CD4-positive, alpha-beta T cell (primary cell): ENCODE measurements around the gene MED8. TPM values are rescaled to one million over a fixed set of nuclear protein-coding genes. Genes with fewer than 3 reads are reported as not detected.
"Not testable (repeated sequence)": the region's sequence is repeated elsewhere in the genome, so short reads cannot be mapped to it uniquely, and the experiment has no call there.

Experiments used
- ATAC-seq: fragments of 200-7000 bp; cut with Tn5 transposase; one replicate; pipeline ENCODE4 v1.10.0; 2022; ENCODE audit warnings: mild to moderate bottlenecking; ENCODE audit not compliant: poor library complexity
- CTCF ChIA-PET: fragments of 350-600 bp; sonication (Branson Sonifier 250); formaldehyde crosslinking; loops from one replicate; lab custom pipeline; 2021; ENCODE audit warnings: antibody characterized with exemption, inconsistent platforms; lab: Charles Lee
- POLR2A ChIA-PET: fragments of 350-600 bp; sonication (Branson Sonifier 250); formaldehyde crosslinking; loops from one replicate; lab custom pipeline; 2021; ENCODE audit warnings: antibody characterized with exemption, inconsistent platforms; lab: Charles Lee
- DNase-seq, 14 experiments: peaks; one replicate each; pipeline ENCODE4 v3.0.0-alpha.2; 2013 to 2020; ENCODE audit warnings: mixed read lengths in 2 of 14
- H3K27ac ChIP-seq, 2 donors: one replicate each; pipeline versions ENCODE4 v1.5.1 to v1.7.0; 2013; ENCODE audit warnings: low read length in 2 of 2, low read depth in 1 of 2, mild to moderate bottlenecking in 1 of 2
- H3K27me3 ChIP-seq, 2 experiments: 1 replicate in 1 of 2; 2 replicates in 1 of 2; pipeline versions ENCODE4 v1.6.1 to v1.7.0; 2013; ENCODE audit warnings: low read length in 2 of 2, control low read depth in 1 of 2, mild to moderate bottlenecking in 1 of 2, moderate library complexity in 1 of 2; ENCODE audit not compliant: insufficient read depth in 2 of 2, control insufficient read depth in 1 of 2
- H3K36me3 ChIP-seq: one replicate; pipeline ENCODE4 v1.6.1; 2013; ENCODE audit warnings: low read length, control low read depth; ENCODE audit not compliant: insufficient read depth
- H3K4me1 ChIP-seq: one replicate; pipeline ENCODE4 v1.6.1; 2013; ENCODE audit warnings: low read length, control low read depth; ENCODE audit not compliant: insufficient read depth
- H3K4me3 ChIP-seq: one replicate; pipeline ENCODE4 v1.5.1; 2013; ENCODE audit warnings: mild to moderate bottlenecking, low read length, moderate library complexity
- H3K9me3 ChIP-seq, 2 experiments: 1 replicate in 1 of 2; 2 replicates in 1 of 2; pipeline versions ENCODE4 v1.6.1 to v1.7.0; 2013; ENCODE audit warnings: low read length in 2 of 2, mild to moderate bottlenecking in 2 of 2, control low read depth in 1 of 2, moderate library complexity in 1 of 2; ENCODE audit not compliant: control insufficient read depth in 1 of 2, insufficient read depth in 1 of 2
- H3K27ac Mint-ChIP-seq: one replicate; pipeline ENCODE4 v1.8.0; 2020; ENCODE audit warnings: mixed read lengths
- H3K27me3 Mint-ChIP-seq: one replicate; pipeline ENCODE4 v1.8.0; 2021; ENCODE audit warnings: mixed read lengths
- H3K36me3 Mint-ChIP-seq: one replicate; pipeline ENCODE4 v1.8.0; 2021; ENCODE audit warnings: low read depth, mixed read lengths
- H3K4me1 Mint-ChIP-seq: one replicate; pipeline ENCODE4 v1.8.0; 2021; ENCODE audit warnings: low read depth, mixed read lengths
- H3K4me3 Mint-ChIP-seq: one replicate; pipeline ENCODE4 v1.8.0; 2020; ENCODE audit warnings: mild to moderate bottlenecking, mixed read lengths
- H3K9me3 Mint-ChIP-seq: one replicate; pipeline ENCODE4 v1.8.0; 2020; ENCODE audit warnings: mixed read lengths
- CTCF ChIP-seq: fragments of 200-600 bp; IDR thresholded peaks from one replicate; pipeline ENCODE4 v1.8.0; 2022; ENCODE audit warnings: antibody characterized with exemption, mild to moderate bottlenecking
- intact Hi-C, 2 experiments: fragments of 100-400 bp; cut with DNase I in 1 of 2; cut with micrococcal nuclease in 1 of 2; formaldehyde crosslinking; loops; one replicate each; pipeline versions ENCODE4 v1.15.1 to v1.9.0; 2023 to 2025; cut with DNase I, micrococcal nuclease
- total RNA-seq, 174 experiments: library from RNA in 2 of 174; stranded (reverse) in 2 of 174; gene quantifications; one replicate each; pipeline ENCODE4 v1.2.3 and lab custom pipeline; 2021 to 2026

Gene MED8
- total RNA-seq, 2 experiments from 2014 or later = 14.8 to 17.6 TPM

GRCh38 chr1:43402089-43402865, 12.7 kb upstream of the MED8 start:
- Mint-ChIP-seq H3K4me3 (no peak overlapping the region), H3K27me3 (no peaks in the 10 kb centered on the region), H3K27ac (no peak overlapping the region), H3K36me3 (peaks cover 61% of the 10 kb centered on the region), H3K4me1 (peaks cover 15% of the 10 kb centered on the region), H3K9me3 (no peaks in the 10 kb centered on the region)
- ChIA-PET CTCF (no interaction called here), POLR2A (no interaction called here)
- ATAC-seq = no peak
- H3K9me3 ChIP-seq = no peaks in the 10 kb centered on the region
- no peak overlapping the region for H3K27ac ChIP-seq
- no peaks in the 10 kb centered on the region for H3K4me1 ChIP-seq
- no peaks in the 10 kb centered on the region for H3K27me3 ChIP-seq
- no peak for DNase-seq
- no peak overlapping the region for H3K4me3 ChIP-seq
- intact Hi-C loops = no loop called here
- H3K36me3 ChIP-seq = peaks cover 44% of the 10 kb centered on the region
- no peak for TF ChIP-seq CTCF

- H3K27ac Mint-ChIP-seq, intact Hi-C loops, POLR2A ChIA-PET, H3K27me3 ChIP-seq, H3K27me3 Mint-ChIP-seq, H3K4me3 ChIP-seq, H3K4me3 Mint-ChIP-seq, ATAC-seq, H3K9me3 ChIP-seq, DNase-seq, H3K9me3 Mint-ChIP-seq, CTCF ChIA-PET, H3K27ac ChIP-seq, H3K4me1 ChIP-seq: not testable (repeated sequence)
- peaks cover 25% of the 10 kb centered on the region for H3K36me3 ChIP-seq
- peaks cover 60% of the 10 kb centered on the region for H3K36me3 Mint-ChIP-seq
- H3K4me1 Mint-ChIP-seq = peaks cover 29% of the 10 kb centered on the region
Observed at GRCh38 chr1:43400441-43400840, 10.8 kb upstream of the MED8 start.

- DNase-seq (no peak), ATAC-seq (no peak)
- POLR2A ChIA-PET = no interaction called here
- no peaks in the 10 kb centered on the region for H3K9me3 Mint-ChIP-seq
- Histone ChIP-seq H3K9me3 (no peaks in the 10 kb centered on the region), H3K4me1 (no peaks in the 10 kb centered on the region), H3K36me3 (peaks cover 9% of the 10 kb centered on the region), H3K27ac (no peak overlapping the region), H3K27me3 (no peaks in the 10 kb centered on the region), H3K4me3 (no peak overlapping the region)
- intact Hi-C loops = no loop called here
- H3K36me3 Mint-ChIP-seq = peaks cover 48% of the 10 kb centered on the region
- H3K27ac Mint-ChIP-seq = no peak overlapping the region
- no peaks in the 10 kb centered on the region for H3K27me3 Mint-ChIP-seq
- CTCF ChIA-PET = no interaction called here
- H3K4me1 Mint-ChIP-seq = peaks cover 37% of the 10 kb centered on the region
- no peak overlapping the region for H3K4me3 Mint-ChIP-seq
- TF ChIP-seq CTCF = no peak
Observed at GRCh38 chr1:43398227-43398626, 8.6 kb upstream of the MED8 start.

GRCh38 chr1:43396059-43396458, 6.5 kb upstream of the MED8 start:
- no peaks in the 10 kb centered on the region for H3K9me3 ChIP-seq
- no peaks in the 10 kb centered on the region for H3K27me3 ChIP-seq
- Mint-ChIP-seq H3K27me3 (no peaks in the 10 kb centered on the region), H3K36me3 (peaks cover 36% of the 10 kb centered on the region), H3K9me3 (no peaks in the 10 kb centered on the region), H3K4me3 (no peak overlapping the region), H3K4me1 (peaks cover 34% of the 10 kb centered on the region), H3K27ac (no peak overlapping the region)
- ChIA-PET POLR2A (no interaction called here), CTCF (no interaction called here)
- no peak overlapping the region for H3K27ac ChIP-seq
- H3K36me3 ChIP-seq = peaks cover 6% of the 10 kb centered on the region
- no peak for DNase-seq
- H3K4me3 ChIP-seq = no peak overlapping the region
- intact Hi-C loops = no loop called here
- no peak for ATAC-seq
- TF ChIP-seq CTCF = no peak
- H3K4me1 ChIP-seq = peaks cover under 1% of the 10 kb centered on the region
